GM19193 (cell line): Measurements from ENCODE around the gene HPRT1.

Source experiments
- POLR2A ChIP-seq: IDR thresholded peaks from 4 replicates; pipeline ENCODE4 v1.6.1; 2011; ENCODE audit not compliant: insufficient read depth, insufficient read length; ENCODE audit errors: extremely low read depth

The HPRT1 gene

GRCh38 chrX:134529481-134529880 is 69.5 kb downstream of the HPRT1 start:
- no peak for TF ChIP-seq POLR2A

- no peak for TF ChIP-seq POLR2A
Measured at GRCh38 chrX:134530845-134531244, 70.9 kb downstream of the HPRT1 start.

GRCh38 chrX:134533352-134533751 is 73.4 kb downstream of the HPRT1 start:
- TF ChIP-seq POLR2A, result no peak

GRCh38 chrX:134533952-134534351 is 74.0 kb downstream of the HPRT1 start:
- TF ChIP-seq POLR2A, result no peak

- no peak for TF ChIP-seq POLR2A
Measured at GRCh38 chrX:134537179-134537955, 77.4 kb downstream of the HPRT1 start.

- no peak for TF ChIP-seq POLR2A
Measured at GRCh38 chrX:134538316-134538715, 78.4 kb downstream of the HPRT1 start.

- no peak for TF ChIP-seq POLR2A
Measured at GRCh38 chrX:134541906-134542305, 81.9 kb downstream of the HPRT1 start.

GRCh38 chrX:134542485-134542884 is 82.5 kb downstream of the HPRT1 start:
- no peak for TF ChIP-seq POLR2A

GRCh38 chrX:134543288-134543687 is 83.3 kb downstream of the HPRT1 start:
- TF ChIP-seq POLR2A, result no peak

- TF ChIP-seq POLR2A, result no peak
Measured at GRCh38 chrX:134544135-134544512, 84.2 kb downstream of the HPRT1 start.

GRCh38 chrX:134544513-134545151 is 84.7 kb downstream of the HPRT1 start:
- TF ChIP-seq POLR2A, result peak; percentile 30

GRCh38 chrX:134545510-134545909 is 85.5 kb downstream of the HPRT1 start:
- no peak for TF ChIP-seq POLR2A

- no peak for TF ChIP-seq POLR2A
Measured at GRCh38 chrX:134546187-134546586, 86.2 kb downstream of the HPRT1 start.

GRCh38 chrX:134547047-134547679 is 87.2 kb downstream of the HPRT1 start:
- TF ChIP-seq POLR2A, result no peak

GRCh38 chrX:134548257-134549201 is 88.6 kb downstream of the HPRT1 start:
- TF ChIP-seq POLR2A, result peak; percentile 47
